Astrocyte (in vitro differentiated cells and primary cell): ENCODE measurements around the gene IGSF21. TPM values are rescaled to one million over a fixed set of nuclear protein-coding genes. Genes with fewer than 3 reads are reported as not detected.

Experiments used
- DNase-seq: peaks from one replicate; pipeline ENCODE4 v3.0.0-alpha.2; 2010; ENCODE audit warnings: low read depth
- FAIRE-seq: peaks from 2 replicates; lab custom pipeline; 2011; peaks lifted over from hg19 to GRCh38; lab: Jason Lieb, UNC
- H2AFZ ChIP-seq: 2 replicates; pipeline ENCODE4 v1.6.0; 2012; ENCODE audit warnings: low read depth, low read length, inconsistent platforms
- H3K27ac ChIP-seq: 2 replicates; pipeline ENCODE4 v1.5.1; 2011; ENCODE audit warnings: low read depth, low read length, inconsistent platforms
- H3K27me3 ChIP-seq: 2 replicates; pipeline ENCODE4 v1.6.0; 2011; ENCODE audit warnings: low read length, inconsistent platforms; ENCODE audit not compliant: insufficient read depth
- H3K36me3 ChIP-seq: 2 replicates; pipeline ENCODE4 v1.5.1; 2011; ENCODE audit warnings: low read length, inconsistent platforms; ENCODE audit not compliant: insufficient read depth
- H3K4me1 ChIP-seq: 2 replicates; pipeline ENCODE4 v1.5.1; 2011; ENCODE audit warnings: low read length, inconsistent platforms; ENCODE audit not compliant: insufficient read depth
- H3K4me2 ChIP-seq: 2 replicates; pipeline ENCODE4 v1.6.0; 2012; ENCODE audit warnings: low read length, inconsistent platforms
- H3K4me3 ChIP-seq: 2 replicates; pipeline ENCODE4 v1.5.1; 2011; ENCODE audit warnings: low read depth, mild to moderate bottlenecking, low read length, inconsistent platforms; ENCODE audit not compliant: insufficient read depth
- H3K79me2 ChIP-seq: 2 replicates; pipeline ENCODE4 v1.6.0; 2012; ENCODE audit warnings: mild to moderate bottlenecking, low read length, inconsistent platforms; ENCODE audit not compliant: insufficient read depth
- H3K9ac ChIP-seq: 2 replicates; pipeline ENCODE4 v1.6.0; 2012; ENCODE audit warnings: mild to moderate bottlenecking, low read length, inconsistent platforms
- H3K9me3 ChIP-seq: 2 replicates; pipeline ENCODE4 v1.5.1; 2012; ENCODE audit warnings: low read depth, mild to moderate bottlenecking, low read length, inconsistent platforms; ENCODE audit not compliant: insufficient read depth
- H4K20me1 ChIP-seq: 2 replicates; pipeline ENCODE4 v1.6.0; 2012; ENCODE audit warnings: low read length, inconsistent platforms; ENCODE audit not compliant: insufficient read depth
- H3K27ac Mint-ChIP-seq: one replicate; pipeline ENCODE4 v1.8.0; 2021; ENCODE audit warnings: mild to moderate bottlenecking, mixed read lengths; ENCODE audit not compliant: unreplicated experiment
- H3K27me3 Mint-ChIP-seq: one replicate; pipeline ENCODE4 v1.8.0; 2021; ENCODE audit warnings: low read depth, mixed read lengths; ENCODE audit not compliant: unreplicated experiment
- H3K36me3 Mint-ChIP-seq: one replicate; pipeline ENCODE4 v1.8.0; 2021; ENCODE audit warnings: low read depth, mixed read lengths; ENCODE audit not compliant: unreplicated experiment
- H3K4me1 Mint-ChIP-seq: one replicate; pipeline ENCODE4 v1.8.0; 2021; ENCODE audit warnings: low read depth, mixed read lengths; ENCODE audit not compliant: unreplicated experiment
- H3K4me3 Mint-ChIP-seq: one replicate; pipeline ENCODE4 v1.8.0; 2021; ENCODE audit warnings: mild to moderate bottlenecking, moderate library complexity, mixed read lengths; ENCODE audit not compliant: unreplicated experiment
- H3K9me3 Mint-ChIP-seq: one replicate; pipeline ENCODE4 v1.8.0; 2021; ENCODE audit warnings: mild to moderate bottlenecking, mixed read lengths; ENCODE audit not compliant: unreplicated experiment
- EZH2 ChIP-seq: IDR thresholded peaks from 2 replicates; pipeline ENCODE4 v1.6.1; 2012; ENCODE audit warnings: mild to moderate bottlenecking, low read length, inconsistent platforms; ENCODE audit not compliant: insufficient read depth
- total RNA-seq: library from RNA; stranded (reverse); gene quantifications from 2 replicates; pipeline ENCODE4 v1.2.1, GENCODE V29; 2021
- TF ChIP-seq, protein P1 (sequence below): IDR thresholded peaks from 2 replicates; pipeline ENCODE4 v1.5.1; 2011; ENCODE audit warnings: low read depth, mild to moderate bottlenecking, inconsistent platforms, low read length, moderate library complexity; ENCODE audit not compliant: insufficient read depth

IGSF21 gene
- total RNA-seq, 1 donor from 2014 or later, result not detected

DNA sequence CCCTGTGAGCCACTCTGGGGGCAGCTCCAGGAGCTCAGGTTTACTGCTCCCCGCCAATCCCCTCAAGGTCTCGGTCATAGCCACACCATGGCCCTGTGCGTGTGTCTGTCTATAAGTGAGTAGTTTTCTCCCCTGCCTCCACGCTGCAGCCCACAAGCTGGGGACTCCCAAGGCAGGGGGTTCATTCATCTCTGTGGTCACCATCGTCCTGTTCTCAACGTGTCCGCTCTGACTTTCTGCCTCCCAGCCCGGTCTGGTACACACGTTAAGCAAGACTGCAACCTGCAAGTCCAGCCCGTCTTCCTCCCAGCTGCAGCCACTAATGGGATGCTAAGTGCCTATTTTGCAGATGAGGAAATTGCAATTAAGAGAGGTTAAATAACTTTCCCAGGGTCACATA lies 49.8 kb downstream of the IGSF21 start:
- no peak overlapping the region for H3K4me3 ChIP-seq
- peaks cover 2% of the 10 kb centered on the region for H3K27me3 ChIP-seq
- Mint-ChIP-seq H3K4me3 (no peak overlapping the region), H3K27me3 (peaks cover 55% of the 10 kb centered on the region), H3K4me1 (peaks cover 4% of the 10 kb centered on the region), H3K9me3 (no peaks in the 10 kb centered on the region), H3K27ac (no peak overlapping the region), H3K36me3 (no peaks in the 10 kb centered on the region)
- no peaks in the 10 kb centered on the region for H3K79me2 ChIP-seq
- no peak overlapping the region for H3K9ac ChIP-seq
- FAIRE-seq (no peak), DNase-seq (no peak)
- no peak overlapping the region for H2AFZ ChIP-seq
- no peaks in the 10 kb centered on the region for H3K4me1 ChIP-seq
- H3K4me2 ChIP-seq, result no peak overlapping the region
- no peaks in the 10 kb centered on the region for H4K20me1 ChIP-seq
- H3K36me3 ChIP-seq, result no peaks in the 10 kb centered on the region
- no peaks in the 10 kb centered on the region for H3K9me3 ChIP-seq
- TF ChIP-seq, protein P1, sequence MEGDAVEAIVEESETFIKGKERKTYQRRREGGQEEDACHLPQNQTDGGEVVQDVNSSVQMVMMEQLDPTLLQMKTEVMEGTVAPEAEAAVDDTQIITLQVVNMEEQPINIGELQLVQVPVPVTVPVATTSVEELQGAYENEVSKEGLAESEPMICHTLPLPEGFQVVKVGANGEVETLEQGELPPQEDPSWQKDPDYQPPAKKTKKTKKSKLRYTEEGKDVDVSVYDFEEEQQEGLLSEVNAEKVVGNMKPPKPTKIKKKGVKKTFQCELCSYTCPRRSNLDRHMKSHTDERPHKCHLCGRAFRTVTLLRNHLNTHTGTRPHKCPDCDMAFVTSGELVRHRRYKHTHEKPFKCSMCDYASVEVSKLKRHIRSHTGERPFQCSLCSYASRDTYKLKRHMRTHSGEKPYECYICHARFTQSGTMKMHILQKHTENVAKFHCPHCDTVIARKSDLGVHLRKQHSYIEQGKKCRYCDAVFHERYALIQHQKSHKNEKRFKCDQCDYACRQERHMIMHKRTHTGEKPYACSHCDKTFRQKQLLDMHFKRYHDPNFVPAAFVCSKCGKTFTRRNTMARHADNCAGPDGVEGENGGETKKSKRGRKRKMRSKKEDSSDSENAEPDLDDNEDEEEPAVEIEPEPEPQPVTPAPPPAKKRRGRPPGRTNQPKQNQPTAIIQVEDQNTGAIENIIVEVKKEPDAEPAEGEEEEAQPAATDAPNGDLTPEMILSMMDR, result no peak
- no peak for TF ChIP-seq EZH2
- no peak overlapping the region for H3K27ac ChIP-seq

DNA sequence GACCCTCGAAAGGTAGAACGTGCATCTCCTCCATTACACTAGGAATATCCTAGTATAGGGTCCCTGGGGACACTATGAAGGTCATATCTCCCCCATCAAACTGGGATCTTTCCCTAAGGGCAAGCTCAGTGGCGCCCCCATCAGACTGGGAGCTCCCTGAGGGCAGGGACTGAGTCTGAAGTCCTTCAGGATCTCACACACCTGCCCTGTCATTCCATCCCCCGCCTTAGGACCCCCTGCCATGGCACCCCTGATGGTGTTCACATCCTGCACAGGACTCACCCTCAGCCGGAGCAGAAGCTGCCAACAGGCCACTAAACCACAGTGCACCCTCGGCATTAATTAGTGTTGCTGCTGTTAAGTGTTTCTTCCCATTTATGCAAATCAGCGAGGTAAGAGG lies 50.4 kb downstream of the IGSF21 start:
- no peaks in the 10 kb centered on the region for H3K36me3 ChIP-seq
- no peaks in the 10 kb centered on the region for H3K9me3 ChIP-seq
- no peak overlapping the region for H3K4me3 ChIP-seq
- H3K27ac ChIP-seq, result no peak overlapping the region
- no peaks in the 10 kb centered on the region for H3K36me3 Mint-ChIP-seq
- no peak for TF ChIP-seq EZH2
- TF ChIP-seq, protein P1, result no peak
- no peaks in the 10 kb centered on the region for H3K4me1 ChIP-seq
- H3K27me3 ChIP-seq, result peaks cover 2% of the 10 kb centered on the region
- no peak for FAIRE-seq
- H3K27ac Mint-ChIP-seq, result no peak overlapping the region
- no peak overlapping the region for H3K9ac ChIP-seq
- H3K9me3 Mint-ChIP-seq, result no peaks in the 10 kb centered on the region
- no peaks in the 10 kb centered on the region for H3K79me2 ChIP-seq
- no peaks in the 10 kb centered on the region for H4K20me1 ChIP-seq
- no peak overlapping the region for H3K4me3 Mint-ChIP-seq
- no peak for DNase-seq
- H2AFZ ChIP-seq, result no peak overlapping the region
- H3K4me1 Mint-ChIP-seq, result peaks cover 4% of the 10 kb centered on the region
- H3K4me2 ChIP-seq, result no peak overlapping the region
- H3K27me3 Mint-ChIP-seq, result peaks cover 58% of the 10 kb centered on the region

DNA sequence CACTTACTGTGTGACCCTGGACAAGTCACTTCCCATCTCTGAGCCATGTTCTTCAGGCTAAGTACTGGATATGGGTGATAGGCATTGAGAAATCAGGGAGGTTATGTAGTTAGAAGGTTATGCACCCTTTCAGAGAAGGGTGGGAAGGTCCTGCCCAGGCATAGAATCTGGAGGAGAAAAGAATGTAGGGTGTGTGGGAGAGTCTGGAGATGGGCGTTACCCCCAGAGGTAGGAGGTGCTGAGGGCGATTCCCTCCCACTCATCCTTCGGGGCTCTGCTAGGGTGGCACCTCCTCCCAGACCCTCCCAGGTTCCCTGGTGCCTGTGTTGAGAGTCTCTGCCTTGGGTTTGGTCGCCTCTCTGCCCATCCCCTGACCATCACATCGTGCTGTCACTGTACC lies 51.1 kb downstream of the IGSF21 start:
- H3K79me2 ChIP-seq, result no peaks in the 10 kb centered on the region
- no peak overlapping the region for H3K4me3 ChIP-seq
- Mint-ChIP-seq H3K36me3 (no peaks in the 10 kb centered on the region), H3K4me1 (peaks cover 4% of the 10 kb centered on the region), H3K9me3 (no peaks in the 10 kb centered on the region), H3K4me3 (no peak overlapping the region), H3K27me3 (peaks cover 61% of the 10 kb centered on the region), H3K27ac (no peak overlapping the region)
- H3K9me3 ChIP-seq, result no peaks in the 10 kb centered on the region
- no peaks in the 10 kb centered on the region for H3K4me1 ChIP-seq
- FAIRE-seq (no peak), DNase-seq (no peak)
- H3K9ac ChIP-seq, result no peak overlapping the region
- no peaks in the 10 kb centered on the region for H3K36me3 ChIP-seq
- H4K20me1 ChIP-seq, result no peaks in the 10 kb centered on the region
- H2AFZ ChIP-seq, result no peak overlapping the region
- H3K27me3 ChIP-seq, result peaks cover 2% of the 10 kb centered on the region
- H3K4me2 ChIP-seq, result no peak overlapping the region
- TF ChIP-seq, protein P1, result no peak
- TF ChIP-seq EZH2, result no peak
- H3K27ac ChIP-seq, result no peak overlapping the region
